Keratinocyte (primary cell): ENCODE measurements around the gene MUTYH. TPM values are rescaled to one million over a fixed set of nuclear protein-coding genes. Genes with fewer than 3 reads are reported as not detected.

ENCODE experiments used
- DNase-seq: peaks from one replicate; pipeline ENCODE4 v3.0.0-alpha.2; 2011; ENCODE audit warnings: low read depth, missing footprints, low spot score
- FAIRE-seq: peaks from 2 replicates; lab custom pipeline; 2011; peaks lifted over from hg19 to GRCh38; lab: Jason Lieb, UNC
- H2AFZ ChIP-seq: 2 replicates; pipeline ENCODE4 v1.6.0; 2012; ENCODE audit warnings: low read length, control low read depth, inconsistent platforms; ENCODE audit not compliant: control insufficient read depth
- H3K27ac ChIP-seq: 2 replicates; pipeline ENCODE4 v1.5.1; 2011; ENCODE audit warnings: low read length; ENCODE audit not compliant: control insufficient read depth, insufficient read depth
- H3K27me3 ChIP-seq: 3 replicates; pipeline ENCODE4 v1.6.0; 2011; ENCODE audit warnings: low read length; ENCODE audit not compliant: control insufficient read depth, insufficient read depth; ENCODE audit errors: extremely low read depth
- H3K36me3 ChIP-seq, 2 experiments: 2 replicates in 1 of 2; 3 replicates in 1 of 2; pipeline ENCODE4 v1.5.1; 2011; ENCODE audit warnings: low read length in 2 of 2, mild to moderate bottlenecking in 1 of 2; ENCODE audit not compliant: control insufficient read depth in 2 of 2, insufficient read depth in 2 of 2; ENCODE audit errors: extremely low read depth in 1 of 2
- H3K4me1 ChIP-seq: 3 replicates; pipeline ENCODE4 v1.5.1; 2011; ENCODE audit warnings: low read length; ENCODE audit not compliant: control insufficient read depth, insufficient read depth; ENCODE audit errors: extremely low read depth
- H3K4me2 ChIP-seq: 3 replicates; pipeline ENCODE4 v1.6.0; 2011; ENCODE audit warnings: low read depth, low read length; ENCODE audit not compliant: control insufficient read depth, insufficient read depth; ENCODE audit errors: extremely low read depth
- H3K4me3 ChIP-seq, 3 experiments: fragments of 200-600 bp in 1 of 3; sonication (generic) in 1 of 3; 2 replicates in 2 of 3; 3 replicates in 1 of 3; pipeline ENCODE4 v1.5.1; 2011 to 2016; ENCODE audit warnings: low read length in 3 of 3, mild to moderate bottlenecking in 3 of 3, control low read depth in 2 of 3, inconsistent platforms in 1 of 3, low read depth in 1 of 3, mixed read lengths in 1 of 3, mixed run types in 1 of 3, moderate library complexity in 1 of 3; ENCODE audit not compliant: control insufficient read depth in 2 of 3, insufficient read depth in 2 of 3; ENCODE audit errors: extremely low read depth in 1 of 3
- H3K79me2 ChIP-seq: 2 replicates; pipeline ENCODE4 v1.6.0; 2012; ENCODE audit warnings: low read length; ENCODE audit not compliant: control insufficient read depth, insufficient read depth
- H3K9ac ChIP-seq: 3 replicates; pipeline ENCODE4 v1.6.0; 2011; ENCODE audit warnings: low read length; ENCODE audit not compliant: control insufficient read depth, insufficient read depth; ENCODE audit errors: extremely low read depth
- H3K9me1 ChIP-seq: 3 replicates; pipeline ENCODE4 v1.6.0; 2011; ENCODE audit warnings: low read length; ENCODE audit not compliant: control insufficient read depth, insufficient read depth; ENCODE audit errors: extremely low read depth
- H3K9me3 ChIP-seq: 2 replicates; pipeline ENCODE4 v1.5.1; 2012; ENCODE audit warnings: low read depth, low read length; ENCODE audit not compliant: control insufficient read depth
- H4K20me1 ChIP-seq: 3 replicates; pipeline ENCODE4 v1.6.0; 2011; ENCODE audit warnings: low read length; ENCODE audit not compliant: control insufficient read depth, insufficient read depth; ENCODE audit errors: extremely low read depth
- CTCF ChIP-seq, 3 experiments: IDR thresholded peaks in 1 of 3; conservative IDR thresholded peaks in 1 of 3; optimal IDR thresholded peaks in 1 of 3; 2 replicates in 2 of 3; 3 replicates in 1 of 3; pipeline versions ENCODE3 to v1.5.1; 2011; ENCODE audit warnings: low read length in 3 of 3, mild to moderate bottlenecking in 3 of 3, moderate library complexity in 2 of 3, control low read depth in 1 of 3, inconsistent platforms in 1 of 3; ENCODE audit not compliant: insufficient read depth in 2 of 3; ENCODE audit errors: extremely low read depth in 1 of 3
- EZH2 ChIP-seq: IDR thresholded peaks from one replicate; pipeline ENCODE4 v1.6.1; 2012; ENCODE audit warnings: inconsistent platforms, mild to moderate bottlenecking, low read length, moderate library complexity
- dilution Hi-C: fragments of 300-500 bp; cut with MboI; formaldehyde crosslinking; loops from one replicate; pipeline ENCODE4 v1.7.0; 2020; ENCODE audit warnings: low sequenced_read_pairs; ENCODE audit not compliant: extremely low pct_ligation_motif_present
- polyA plus RNA-seq, 5 experiments: library from polyadenylated mRNA; depleted of rRNA in 3 of 5; stranded (reverse) in 3 of 5; stranded (forward) in 1 of 5; unstranded in 1 of 5; fragments of >200 nt; gene quantifications; 1 replicate in 1 of 5; 2 replicates in 3 of 5; 3 replicates in 1 of 5; pipeline versions ENCODE4 v1.2.1 to v1.2.3, GENCODE V29; 2011 to 2012; ENCODE audit warnings: missing spikeins in 2 of 5, low read depth in 1 of 5, low replicate concordance in 1 of 5

The MUTYH gene
- polyA plus RNA-seq, 1 donor (not counting 4 experiments of a cell fraction or from before 2014, with no cell fraction given) = 10.0 TPM

- H3K36me3 ChIP-seq = no peaks in the 10 kb centered on the region
- FAIRE-seq = no peak
- no peaks in the 10 kb centered on the region for H3K9me3 ChIP-seq
- H4K20me1 ChIP-seq = no peaks in the 10 kb centered on the region
- no peak overlapping the region for H3K4me2 ChIP-seq
- peaks cover 10% of the 10 kb centered on the region for H3K4me1 ChIP-seq
- peak overlapping the region; percentile 55 for H2AFZ ChIP-seq
- no peaks in the 10 kb centered on the region for H3K79me2 ChIP-seq
- dilution Hi-C loops = no loop called here
- H3K9me1 ChIP-seq = no peaks in the 10 kb centered on the region
- TF ChIP-seq CTCF (optimal IDR thresholded peaks at IDR 0.05 in 1 of 3, IDR thresholded peaks at IDR 0.05 in 1 of 3, conservative IDR thresholded peaks at IDR 0.05 in 1 of 3; ENCODE audit: extremely low read depth in 1 of 3, insufficient read depth in 2 of 3, low read length in 3 of 3) (no peak), EZH2 (no peak)
- H3K27ac ChIP-seq = no peak overlapping the region
- DNase-seq = peak; percentile 28
- no peaks in the 10 kb centered on the region for H3K27me3 ChIP-seq
- no peak overlapping the region for H3K4me3 ChIP-seq
- H3K9ac ChIP-seq = no peak overlapping the region
These were observed 41.0 kb upstream of the MUTYH start for GRCh38 chr1:45381243-45381642.

DNA sequence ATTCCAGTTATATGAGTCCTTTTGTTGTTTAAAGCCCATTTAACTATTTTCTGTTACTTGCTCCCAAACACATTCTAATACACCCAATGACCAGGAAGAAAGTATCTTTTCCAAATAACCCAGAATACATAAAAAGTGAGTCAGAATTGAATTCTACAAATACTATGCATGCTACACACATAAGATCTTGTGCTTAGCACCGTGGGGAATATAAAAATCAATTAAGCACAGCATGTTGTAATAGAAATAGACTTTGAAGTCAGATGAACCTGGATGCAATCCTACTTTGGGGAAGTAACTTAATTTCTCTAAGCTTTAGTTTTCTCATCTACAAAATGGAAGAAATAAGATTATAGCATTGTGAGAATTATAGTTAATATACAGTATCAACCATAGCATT, 40.5 kb upstream of the MUTYH start:
- Histone ChIP-seq H3K36me3 (no peaks in the 10 kb centered on the region), H3K9ac (no peak overlapping the region), H3K9me1 (no peaks in the 10 kb centered on the region), H3K79me2 (no peaks in the 10 kb centered on the region), H3K4me3 (no peak overlapping the region), H3K27ac (no peak overlapping the region), H3K9me3 (no peaks in the 10 kb centered on the region), H2AFZ (no peak overlapping the region), H4K20me1 (no peaks in the 10 kb centered on the region), H3K4me1 (peaks cover 10% of the 10 kb centered on the region), H3K4me2 (no peak overlapping the region), H3K27me3 (no peaks in the 10 kb centered on the region)
- dilution Hi-C loops = no loop called here
- no peak for DNase-seq
- TF ChIP-seq CTCF (optimal IDR thresholded peaks at IDR 0.05 in 1 of 3, IDR thresholded peaks at IDR 0.05 in 1 of 3, conservative IDR thresholded peaks at IDR 0.05 in 1 of 3; ENCODE audit: extremely low read depth in 1 of 3, insufficient read depth in 2 of 3, low read length in 3 of 3) (no peak), EZH2 (no peak)
- peak; percentile 29 for FAIRE-seq
